Activated T-cell treated with anti-CD3 and anti-CD28 coated beads for 48 hours (primary cell): ENCODE measurements around the gene ACVR1.

Source experiments
- DNase-seq: peaks from one replicate; pipeline ENCODE4 v3.0.0-alpha.2; 2020; ENCODE audit warnings: low read depth

ACVR1 gene

GRCh38 chr2:157789933-157790511, 86.1 kb downstream of the ACVR1 start:
- DNase-seq: no peak

DNA sequence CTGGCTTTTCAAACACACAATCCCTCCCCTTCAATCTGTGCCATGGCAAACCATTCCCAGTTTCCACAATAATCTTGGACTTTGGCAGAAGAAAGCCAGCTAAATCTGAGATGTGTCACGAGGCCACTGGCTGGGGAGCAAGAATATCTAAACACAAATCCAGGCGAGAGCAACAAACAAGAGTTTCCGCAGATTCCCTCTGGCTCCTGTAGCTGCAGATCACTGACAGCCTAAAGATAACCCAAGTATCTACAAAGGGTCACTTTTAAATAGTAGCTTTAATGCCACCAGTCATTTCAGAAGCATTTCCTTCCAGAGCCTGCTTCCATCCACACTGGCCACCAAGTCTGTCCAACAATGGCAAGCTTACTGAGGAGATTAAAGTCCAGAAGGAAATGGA, 86.9 kb downstream of the ACVR1 start:
- no peak for DNase-seq

GRCh38 chr2:157788201-157788600, 87.9 kb downstream of the ACVR1 start:
- DNase-seq: no peak

GRCh38 chr2:157787364-157787938, 88.7 kb downstream of the ACVR1 start:
- no peak for DNase-seq

DNA sequence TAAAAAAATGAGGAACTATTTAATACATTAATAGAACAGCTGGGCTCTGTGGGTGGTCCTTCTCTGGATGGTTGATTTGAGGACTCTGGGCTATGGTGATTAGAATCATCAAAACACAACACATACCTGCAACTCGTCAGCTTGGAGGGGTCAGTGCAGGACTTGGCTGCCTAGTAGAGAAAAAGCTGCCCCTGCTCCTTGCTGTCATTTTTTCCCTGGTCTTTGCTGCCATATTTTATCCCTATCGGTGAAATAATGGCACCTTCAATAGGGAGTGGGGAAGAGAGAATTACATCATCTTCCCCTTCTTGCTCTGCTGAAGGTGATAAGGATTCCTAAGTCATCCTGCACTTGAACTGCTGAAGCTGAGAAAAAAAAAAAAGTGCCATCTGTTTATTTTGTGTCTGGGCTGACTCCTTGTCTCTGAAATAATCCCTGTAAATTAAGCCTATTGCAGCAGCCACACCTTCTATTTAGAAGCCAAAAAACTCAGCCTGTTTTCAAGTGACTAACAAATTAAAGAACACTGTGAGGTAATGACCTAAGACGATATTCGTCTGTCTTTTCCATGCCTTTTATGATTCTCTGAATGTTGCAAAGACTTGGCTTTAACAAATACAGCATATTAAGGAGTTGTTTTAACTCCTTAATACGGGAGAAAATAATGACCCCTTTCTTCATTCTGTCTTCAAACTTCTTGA, 89.3 kb downstream of the ACVR1 start:
- no peak for DNase-seq

- no peak for DNase-seq
Measured at GRCh38 chr2:157785866-157786662, 90.1 kb downstream of the ACVR1 start.

DNA sequence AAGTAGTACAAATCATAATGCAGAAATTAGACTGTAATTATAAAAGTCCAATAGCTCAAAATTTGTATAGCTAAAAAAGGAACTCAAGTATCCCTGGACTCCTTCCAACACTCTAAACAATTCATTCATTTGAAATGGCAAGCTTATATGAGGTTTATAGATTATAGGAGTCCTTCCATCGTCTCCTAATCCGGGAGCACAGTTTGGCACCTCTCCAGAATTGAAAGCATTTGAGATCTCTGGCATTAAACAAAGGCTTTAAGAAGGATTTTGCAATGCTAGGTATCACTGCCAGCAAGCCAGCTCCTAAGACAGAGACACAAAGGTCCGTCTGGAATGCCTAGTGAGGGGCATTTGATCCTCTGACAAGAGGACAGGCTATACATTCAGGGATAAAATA, 90.9 kb downstream of the ACVR1 start:
- DNase-seq: no peak

DNA sequence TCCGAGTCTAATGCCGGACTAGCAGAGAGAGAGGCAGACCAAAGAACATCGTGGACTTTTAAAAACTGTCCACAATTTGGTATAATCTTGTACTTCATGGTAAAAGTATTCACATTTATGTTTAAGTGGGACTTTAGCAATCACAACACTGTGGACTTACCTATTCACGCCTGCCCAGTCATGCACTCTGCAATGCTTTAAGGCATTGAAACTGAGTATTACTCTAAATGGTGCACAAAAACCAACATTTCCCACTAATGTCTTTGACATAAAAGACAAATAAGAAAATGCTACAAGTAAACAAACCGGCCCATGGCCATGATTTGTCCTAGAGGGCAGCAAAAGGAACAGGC, 91.3 kb downstream of the ACVR1 start:
- DNase-seq: no peak

DNA sequence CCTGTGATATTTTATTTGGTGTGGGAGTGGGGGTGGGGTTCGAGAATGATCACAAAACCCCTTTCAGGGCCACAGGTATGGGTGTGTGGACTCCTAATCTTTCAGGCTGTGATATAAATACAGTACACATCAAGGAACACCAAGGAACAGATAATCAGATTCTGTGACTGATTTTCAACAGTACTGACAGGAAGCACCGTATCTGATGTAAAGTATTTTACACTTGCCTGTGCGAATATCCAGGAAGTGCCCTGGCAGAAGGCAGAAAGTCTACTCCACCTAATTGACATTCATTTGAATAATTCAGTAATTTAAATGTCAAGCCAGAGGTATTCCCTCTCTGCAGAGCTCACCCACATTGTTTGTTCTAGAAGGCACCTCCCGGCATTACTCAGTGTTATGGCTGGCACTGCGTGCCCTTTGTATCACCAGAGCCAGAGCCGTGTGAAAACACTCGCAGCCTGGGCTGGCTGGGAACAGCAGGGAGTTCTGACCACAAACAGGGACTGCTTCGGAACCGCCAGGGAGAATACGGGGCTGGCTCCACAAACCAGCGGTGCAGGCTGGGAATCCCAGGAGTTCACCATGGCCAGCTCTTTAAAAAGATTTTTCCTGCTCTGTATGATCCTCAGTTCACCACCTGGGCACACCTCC, 91.8 kb downstream of the ACVR1 start:
- DNase-seq: no peak

GRCh38 chr2:157783245-157783644, 92.9 kb downstream of the ACVR1 start:
- no peak for DNase-seq

GRCh38 chr2:157782057-157782845, 93.9 kb downstream of the ACVR1 start:
- no peak for DNase-seq

DNA sequence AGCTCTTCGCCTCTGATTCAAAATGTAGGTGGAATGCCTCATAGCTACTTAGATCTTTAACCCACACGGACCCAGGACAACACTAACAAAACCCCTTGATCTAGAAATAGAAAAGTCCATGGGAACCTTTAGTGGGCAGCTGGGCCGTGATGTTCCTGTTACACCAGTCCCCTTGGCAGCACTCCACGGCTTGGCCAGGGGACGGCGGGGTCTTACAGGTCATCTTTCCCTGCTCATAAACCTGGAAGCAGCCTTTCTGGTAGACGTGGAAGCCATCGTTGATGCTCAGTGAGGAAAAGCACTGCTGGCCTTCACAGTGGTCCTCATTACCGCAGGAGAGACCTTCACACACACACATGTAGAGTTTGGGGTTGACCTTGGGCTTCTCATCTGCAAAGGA, 95.9 kb downstream of the ACVR1 start:
- no peak for DNase-seq

DNA sequence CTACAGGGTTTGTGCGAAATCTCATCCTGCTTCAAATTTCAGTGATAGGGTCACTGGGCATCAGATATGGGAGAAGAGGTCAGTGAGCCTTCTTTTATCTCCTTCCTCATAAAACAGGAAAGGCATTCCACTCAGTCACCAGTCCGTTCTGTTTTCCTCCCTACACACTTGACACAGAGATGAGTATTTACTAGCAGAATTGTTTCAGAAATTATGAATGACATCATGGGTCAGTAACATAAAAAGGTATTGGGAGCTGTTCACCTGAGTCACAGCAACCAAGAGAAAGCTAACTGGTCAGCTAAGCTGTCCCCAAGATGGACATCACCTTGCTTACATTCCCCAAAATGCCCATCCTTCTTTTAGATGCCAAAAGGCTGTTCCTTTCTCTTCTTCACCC, 96.3 kb downstream of the ACVR1 start:
- no peak for DNase-seq

GRCh38 chr2:157777427-157777826, 98.7 kb downstream of the ACVR1 start:
- peak; percentile 27 for DNase-seq

- DNase-seq: no peak
Measured at GRCh38 chr2:157771234-157771633, 104.9 kb downstream of the ACVR1 start.

DNA sequence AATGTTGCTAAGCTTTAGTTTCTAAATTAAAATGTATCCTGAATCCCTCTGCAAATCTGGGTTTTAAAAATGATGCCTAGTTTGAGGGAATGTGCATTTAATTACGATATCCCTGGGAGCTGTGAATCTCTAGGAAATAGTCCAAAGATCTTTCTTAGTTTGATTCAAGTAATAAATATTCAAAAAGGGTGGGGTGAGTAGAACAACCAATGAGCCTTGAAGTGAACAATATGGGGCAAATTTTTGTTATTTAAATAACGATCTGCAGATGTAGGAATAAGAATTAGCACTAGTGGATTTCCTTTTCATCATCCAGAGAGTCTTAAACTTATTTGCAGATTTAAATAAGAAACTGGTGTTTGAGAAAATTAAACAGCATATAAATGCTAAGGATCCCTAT, 106.3 kb downstream of the ACVR1 start:
- DNase-seq: no peak

DNA sequence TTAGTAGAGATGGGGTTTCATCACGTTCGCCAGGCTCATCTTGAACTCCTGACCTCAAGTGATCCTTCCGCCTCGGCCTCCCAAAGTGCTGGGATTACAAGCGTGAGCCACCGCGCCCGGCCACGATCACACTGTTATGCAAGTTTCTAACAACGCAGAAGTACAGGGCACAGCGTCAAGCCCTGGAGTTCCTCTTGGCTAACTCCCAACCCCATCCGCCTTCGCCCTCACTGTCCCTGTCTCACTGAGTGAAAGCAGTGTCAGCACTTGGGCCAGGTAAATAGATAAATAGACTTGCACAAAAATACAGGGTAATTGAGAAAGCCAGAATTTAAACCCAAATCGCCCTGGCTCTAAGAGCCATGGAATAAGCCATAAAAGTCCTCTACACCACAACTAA, 111.7 kb downstream of the ACVR1 start:
- no peak for DNase-seq

GRCh38 chr2:157761520-157761919, 114.6 kb downstream of the ACVR1 start:
- DNase-seq: no peak

GRCh38 chr2:157760949-157761348, 115.2 kb downstream of the ACVR1 start:
- DNase-seq: no peak

GRCh38 chr2:157759855-157760254, 116.3 kb downstream of the ACVR1 start:
- no peak for DNase-seq

DNA sequence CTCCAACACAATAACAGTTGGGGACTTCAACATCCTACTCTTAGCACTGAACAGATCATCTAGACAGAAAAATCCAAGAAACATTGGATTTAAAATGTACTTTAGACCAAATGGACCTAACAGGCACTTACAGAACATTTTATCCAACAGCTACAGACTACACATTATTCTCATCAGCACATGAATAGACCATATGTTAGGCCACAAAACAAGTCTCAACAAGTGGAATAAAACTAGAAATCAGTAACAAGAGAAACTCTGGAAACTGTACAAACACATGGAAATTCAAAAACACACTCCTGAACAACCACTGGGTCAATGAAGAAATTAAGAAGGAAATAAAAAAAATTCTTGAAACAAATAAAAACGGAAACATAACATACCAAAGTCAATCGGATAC, 117.5 kb downstream of the ACVR1 start:
- DNase-seq: no peak

- no peak for DNase-seq
Measured at GRCh38 chr2:157757500-157757899, 118.6 kb downstream of the ACVR1 start.
